T-helper 22 cell (primary cell): ENCODE data around the gene ACTC1.
"Not testable (repeated sequence)": the region's sequence is repeated elsewhere in the genome, so short reads cannot be mapped to it uniquely, and the experiment has no call there.

ENCODE experiments used
- DNase-seq: peaks from one replicate; pipeline ENCODE4 v3.0.0-alpha.2; 2020; ENCODE audit warnings: low read depth

The ACTC1 gene

GRCh38 chr15:34795267-34796081 is at the start of gene ACTC1:
Gene ACTC1 (minus strand): TSS chr15:34795549. CDS start chr15:34794808, 741 bp downstream.
- DNase-seq: no peak

GRCh38 chr15:34841262-34841725 is 45.9 kb upstream of the ACTC1 start:
- DNase-seq: no peak

- DNase-seq: no peak
Measured at GRCh38 chr15:34838282-34838681, 42.9 kb upstream of the ACTC1 start.

- no peak for DNase-seq
Measured at GRCh38 chr15:34837246-34838016, 42.1 kb upstream of the ACTC1 start.

GRCh38 chr15:34828145-34828911 is 33.0 kb upstream of the ACTC1 start:
- DNase-seq: no peak

- DNase-seq: no peak
Measured at GRCh38 chr15:34821831-34822230, 26.5 kb upstream of the ACTC1 start.

- no peak for DNase-seq
Measured at GRCh38 chr15:34820110-34820509, 24.8 kb upstream of the ACTC1 start.

- no peak for DNase-seq
Measured at GRCh38 chr15:34818526-34818925, 23.2 kb upstream of the ACTC1 start.

- DNase-seq: no peak
Measured at GRCh38 chr15:34815836-34816235, 20.5 kb upstream of the ACTC1 start.

- no peak for DNase-seq
Measured at GRCh38 chr15:34813446-34814190, 18.3 kb upstream of the ACTC1 start.

- DNase-seq: not testable (repeated sequence)
Measured at GRCh38 chr15:34812868-34813365, 17.6 kb upstream of the ACTC1 start.

- no peak for DNase-seq
Measured at GRCh38 chr15:34812369-34812768, 17.0 kb upstream of the ACTC1 start.

- no peak for DNase-seq
Measured at GRCh38 chr15:34810443-34811129, 15.2 kb upstream of the ACTC1 start.

GRCh38 chr15:34809186-34809585 is 13.8 kb upstream of the ACTC1 start:
- DNase-seq: no peak

GRCh38 chr15:34808016-34808415 is 12.7 kb upstream of the ACTC1 start:
- no peak for DNase-seq

- DNase-seq: not testable (repeated sequence)
Measured at GRCh38 chr15:34807241-34807640, 11.9 kb upstream of the ACTC1 start.

- no peak for DNase-seq
Measured at GRCh38 chr15:34804776-34805175, 9.4 kb upstream of the ACTC1 start.

- no peak for DNase-seq
Measured at GRCh38 chr15:34804113-34804512, 8.8 kb upstream of the ACTC1 start.

- DNase-seq: no peak
Measured at GRCh38 chr15:34802803-34803750, 7.7 kb upstream of the ACTC1 start.

- no peak for DNase-seq
Measured at GRCh38 chr15:34802371-34802770, 7.0 kb upstream of the ACTC1 start.
